CD14-positive monocyte (primary cell): Measurements from ENCODE around the gene LPIN2. TPM values are rescaled to one million over a fixed set of nuclear protein-coding genes. Genes with fewer than 3 reads are reported as not detected.

Experiments used
- DNase-seq, 3 donors: peaks; one replicate each; pipeline ENCODE4 v3.0.0-alpha.2; 2011 to 2022
- H2AFZ ChIP-seq: 2 replicates; pipeline ENCODE4 v1.6.0; 2012; ENCODE audit warnings: mild to moderate bottlenecking, low read depth, low read length, inconsistent platforms; ENCODE audit not compliant: insufficient read depth, poor library complexity, severe bottlenecking
- H3K27ac ChIP-seq, 2 donors: 1 replicate in 1 of 2; 2 replicates in 1 of 2; pipeline ENCODE4 v1.5.1; 2012 to 2013; ENCODE audit warnings: low read length in 2 of 2, control low read depth in 1 of 2, inconsistent platforms in 1 of 2, low read depth in 1 of 2, mild to moderate bottlenecking in 1 of 2
- H3K27me3 ChIP-seq, 2 donors: one replicate each; pipeline versions ENCODE4 v1.6.0 to v1.6.1; 2011 to 2013; ENCODE audit warnings: low read length in 2 of 2; ENCODE audit not compliant: control insufficient read depth in 2 of 2, insufficient read depth in 2 of 2
- H3K36me3 ChIP-seq, 2 donors: replicated peaks in 1 of 2; 1 replicate in 1 of 2; 2 replicates in 1 of 2; pipeline versions ENCODE4 v1.5.1 to v1.6.1; 2012 to 2013; ENCODE audit warnings: low read length in 2 of 2, control low read depth in 1 of 2, inconsistent platforms in 1 of 2, mild to moderate bottlenecking in 1 of 2; ENCODE audit not compliant: insufficient read depth in 2 of 2, control insufficient read depth in 1 of 2
- H3K4me1 ChIP-seq, 2 donors: 1 replicate in 1 of 2; 2 replicates in 1 of 2; pipeline versions ENCODE4 v1.5.1 to v1.6.1; 2012 to 2013; ENCODE audit warnings: low read length in 2 of 2, control low read depth in 1 of 2, inconsistent platforms in 1 of 2, mild to moderate bottlenecking in 1 of 2, moderate library complexity in 1 of 2; ENCODE audit not compliant: insufficient read depth in 2 of 2, control insufficient read depth in 1 of 2
- H3K4me2 ChIP-seq: replicated peaks from 2 replicates; pipeline ENCODE3; 2012; ENCODE audit warnings: low read length, moderate library complexity, mild to moderate bottlenecking; ENCODE audit not compliant: poor library complexity, severe bottlenecking; ENCODE audit errors: extremely low read depth
- H3K4me3 ChIP-seq, 3 experiments: fragments of 200-600 bp in 1 of 3; sonication (generic) in 1 of 3; replicated peaks in 1 of 3; 1 replicate in 2 of 3; 2 replicates in 1 of 3; pipeline ENCODE4 v1.5.1; 2011 to 2013; ENCODE audit warnings: low read length in 3 of 3, mild to moderate bottlenecking in 3 of 3, control low read depth in 2 of 3, low read depth in 2 of 3, inconsistent platforms in 1 of 3, moderate library complexity in 1 of 3
- H3K79me2 ChIP-seq: 2 replicates; pipeline ENCODE4 v1.6.0; 2012; ENCODE audit warnings: mild to moderate bottlenecking, control low read depth, inconsistent platforms, low read length, moderate library complexity; ENCODE audit not compliant: insufficient read depth
- H3K9ac ChIP-seq: 2 replicates; pipeline ENCODE4 v1.6.0; 2017; ENCODE audit warnings: low read length, mild to moderate bottlenecking; ENCODE audit not compliant: insufficient read depth, poor library complexity, severe bottlenecking
- H3K9me3 ChIP-seq, 2 donors: replicated peaks in 1 of 2; 1 replicate in 1 of 2; 2 replicates in 1 of 2; pipeline versions ENCODE4 v1.5.1 to v1.6.1; 2012 to 2013; ENCODE audit warnings: low read length in 2 of 2, control low read depth in 1 of 2; ENCODE audit not compliant: control insufficient read depth in 1 of 2, insufficient read depth in 1 of 2
- H4K20me1 ChIP-seq: 2 replicates; pipeline ENCODE4 v1.6.0; 2012; ENCODE audit warnings: mild to moderate bottlenecking, low read length, control low read depth, moderate library complexity; ENCODE audit not compliant: insufficient read depth
- H3K27ac Mint-ChIP-seq, 7 donors: one replicate each; pipeline ENCODE4 v1.8.0; 2020; ENCODE audit warnings: mild to moderate bottlenecking in 7 of 7, mixed read lengths in 7 of 7, moderate library complexity in 6 of 7, inconsistent platforms in 2 of 7
- H3K27me3 Mint-ChIP-seq, 3 donors: one replicate each; pipeline ENCODE4 v1.8.0; 2021 to 2022; ENCODE audit warnings: low read depth in 3 of 3, mild to moderate bottlenecking in 3 of 3, mixed read lengths in 3 of 3, moderate library complexity in 3 of 3, inconsistent platforms in 1 of 3
- H3K36me3 Mint-ChIP-seq, 2 donors: one replicate each; pipeline ENCODE4 v1.8.0; 2020; ENCODE audit warnings: mixed read lengths in 2 of 2, inconsistent platforms in 1 of 2, mild to moderate bottlenecking in 1 of 2
- H3K4me1 Mint-ChIP-seq: one replicate; pipeline ENCODE4 v1.8.0; 2020; ENCODE audit warnings: mild to moderate bottlenecking, mixed read lengths
- H3K4me3 Mint-ChIP-seq, 2 donors: one replicate each; pipeline ENCODE4 v1.8.0; 2020; ENCODE audit warnings: mild to moderate bottlenecking in 2 of 2, mixed read lengths in 2 of 2, moderate library complexity in 1 of 2
- H3K9me3 Mint-ChIP-seq, 7 donors: one replicate each; pipeline ENCODE4 v1.8.0; 2020 to 2022; ENCODE audit warnings: mixed read lengths in 7 of 7, mild to moderate bottlenecking in 6 of 7, moderate library complexity in 6 of 7, inconsistent platforms in 2 of 7
- WGBS: methylation state at CpG from one replicate; pipeline ENCODE4 v1.1.5; 2013; ENCODE audit warnings: missing lambda C conversion rate; ENCODE audit not compliant: insufficient coverage; 5-methylcytosine and 5-hydroxymethylcytosine counted together
- intact Hi-C, 2 donors: fragments of 100-400 bp; cut with micrococcal nuclease; formaldehyde crosslinking; loops; one replicate each; pipeline versions ENCODE4 v1.15.0 to v1.15.1; 2023
- polyA plus RNA-seq, 3 donors: library from polyadenylated mRNA; depleted of rRNA in 1 of 3; unstranded in 2 of 3; stranded (reverse) in 1 of 3; fragments of 300-500 nt in 2 of 3; fragments of >200 nt in 1 of 3; fragmentation: Illumina TruSeq in 2 of 3; gene quantifications; 1 replicate in 2 of 3; 2 replicates in 1 of 3; pipeline ENCODE4 v1.2.3, GENCODE V29; 2012 to 2021
- TF ChIP-seq, protein P1 (sequence below): fragments of 200-600 bp; IDR thresholded peaks from one replicate; pipeline ENCODE4 v1.8.0; 2022; ENCODE audit warnings: antibody characterized with exemption, mild to moderate bottlenecking

The LPIN2 gene
- polyA plus RNA-seq, 3 donors, result 9.3 to 16.3 (median 10.3) TPM

DNA sequence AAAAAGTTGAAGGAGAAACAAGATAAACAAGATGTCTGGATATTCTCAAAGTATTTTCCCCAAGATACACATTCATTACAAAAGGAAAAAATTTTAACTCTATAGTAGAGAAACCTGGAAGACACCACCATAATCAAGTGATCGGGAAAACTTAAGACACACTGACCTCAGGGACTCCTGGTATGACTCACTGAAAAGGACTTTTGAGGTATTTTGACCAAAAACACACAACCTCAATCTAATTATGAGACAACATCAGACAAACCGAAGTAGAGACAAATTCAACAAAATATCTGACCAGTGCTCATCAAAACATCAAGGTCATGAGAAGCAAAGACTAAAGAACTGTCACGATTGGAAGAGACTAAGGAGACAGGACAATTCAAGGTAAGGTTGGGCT, 34.7 kb downstream of the LPIN2 start:
- DNase-seq, result no peak
- peaks cover 85% of the 10 kb centered on the region for H3K79me2 ChIP-seq
- no peaks in the 10 kb centered on the region for H3K9me3 Mint-ChIP-seq
- no peaks in the 10 kb centered on the region for H3K36me3 ChIP-seq
- H3K27ac Mint-ChIP-seq, result peak overlapping the region; percentile 8 to 98 (median 62)
- no peaks in the 10 kb centered on the region for H4K20me1 ChIP-seq
- no peak overlapping the region for H3K9ac ChIP-seq
- peak overlapping the region in 1 of 2 donors; percentile 95 for H3K27ac ChIP-seq
- peaks cover 2 to 16% of the 10 kb centered on the region in 2 donors for H3K36me3 Mint-ChIP-seq
- no CpG with 5 or more reads among the region's 3 CpGs for whole genome bisulfite sequencing
- H3K4me2 ChIP-seq, result peak overlapping the region; percentile 38
- no peak overlapping the region for H3K4me3 Mint-ChIP-seq
- H3K4me1 ChIP-seq, result peaks cover 50 to 60% of the 10 kb centered on the region in 2 donors
- H3K27me3 ChIP-seq, result no peaks in the 10 kb centered on the region
- intact Hi-C loops, result no loop called here
- TF ChIP-seq, protein P1, sequence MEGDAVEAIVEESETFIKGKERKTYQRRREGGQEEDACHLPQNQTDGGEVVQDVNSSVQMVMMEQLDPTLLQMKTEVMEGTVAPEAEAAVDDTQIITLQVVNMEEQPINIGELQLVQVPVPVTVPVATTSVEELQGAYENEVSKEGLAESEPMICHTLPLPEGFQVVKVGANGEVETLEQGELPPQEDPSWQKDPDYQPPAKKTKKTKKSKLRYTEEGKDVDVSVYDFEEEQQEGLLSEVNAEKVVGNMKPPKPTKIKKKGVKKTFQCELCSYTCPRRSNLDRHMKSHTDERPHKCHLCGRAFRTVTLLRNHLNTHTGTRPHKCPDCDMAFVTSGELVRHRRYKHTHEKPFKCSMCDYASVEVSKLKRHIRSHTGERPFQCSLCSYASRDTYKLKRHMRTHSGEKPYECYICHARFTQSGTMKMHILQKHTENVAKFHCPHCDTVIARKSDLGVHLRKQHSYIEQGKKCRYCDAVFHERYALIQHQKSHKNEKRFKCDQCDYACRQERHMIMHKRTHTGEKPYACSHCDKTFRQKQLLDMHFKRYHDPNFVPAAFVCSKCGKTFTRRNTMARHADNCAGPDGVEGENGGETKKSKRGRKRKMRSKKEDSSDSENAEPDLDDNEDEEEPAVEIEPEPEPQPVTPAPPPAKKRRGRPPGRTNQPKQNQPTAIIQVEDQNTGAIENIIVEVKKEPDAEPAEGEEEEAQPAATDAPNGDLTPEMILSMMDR, result no peak
- H3K4me3 ChIP-seq, result no peak overlapping the region
- H3K9me3 ChIP-seq, result no peaks in the 10 kb centered on the region
- H2AFZ ChIP-seq, result no peak overlapping the region
- peaks cover 0 to 4% (median 0%) of the 10 kb centered on the region in 3 donors for H3K27me3 Mint-ChIP-seq
- H3K4me1 Mint-ChIP-seq, result peaks cover 58% of the 10 kb centered on the region

DNA sequence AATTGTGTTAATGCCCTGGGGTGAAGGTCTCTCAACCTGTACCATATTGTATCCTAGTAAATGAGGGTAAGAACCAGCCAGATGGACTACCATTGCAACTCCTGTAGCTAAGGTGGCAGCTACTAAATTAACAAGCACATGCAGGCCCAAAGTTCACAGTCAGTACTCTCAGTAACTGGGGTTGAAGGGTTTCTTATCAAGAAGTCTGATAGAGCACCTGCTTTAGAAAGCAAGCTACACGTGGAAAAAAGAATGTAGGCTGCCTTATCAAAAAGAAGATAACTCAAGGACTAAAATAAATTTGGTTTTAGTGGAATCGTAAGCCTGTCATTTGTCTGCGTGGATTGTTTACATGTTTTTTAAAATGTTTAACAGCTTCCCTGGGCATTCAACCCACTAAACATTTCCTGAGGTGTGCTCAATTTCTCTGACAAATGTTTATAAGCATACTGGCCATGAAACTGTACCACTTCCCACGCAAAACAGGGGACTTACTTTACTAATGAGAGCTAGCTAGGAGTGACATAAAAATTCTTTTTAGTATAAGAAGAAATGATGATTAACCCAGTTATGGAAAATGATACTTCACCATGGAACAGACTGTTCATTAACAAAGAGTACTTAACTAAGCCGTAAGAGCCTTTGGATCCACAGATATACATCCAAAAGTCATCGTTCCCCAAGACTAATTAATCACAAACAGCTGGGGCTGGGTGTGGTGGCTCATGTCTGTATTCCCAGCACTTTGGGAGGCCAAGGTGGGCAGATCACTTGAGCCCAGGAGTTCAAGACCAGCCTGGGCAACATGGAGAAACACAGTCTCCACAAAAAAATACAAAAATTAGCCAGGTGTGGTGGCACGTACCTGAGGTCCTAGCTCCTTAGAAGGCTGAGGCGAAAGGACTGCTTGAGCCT, 36.5 kb downstream of the LPIN2 start:
- peaks cover 51 to 60% of the 10 kb centered on the region in 2 donors for H3K4me1 ChIP-seq
- no peak overlapping the region for H2AFZ ChIP-seq
- no peak overlapping the region for H3K9ac ChIP-seq
- intact Hi-C loops, result no loop called here
- Mint-ChIP-seq H3K4me1 (peaks cover 58% of the 10 kb centered on the region), H3K27ac (peak overlapping the region in 2 of 7 donors; percentile 26 to 30), H3K4me3 (no peak overlapping the region), H3K27me3 (peaks cover 0 to 4% (median 0%) of the 10 kb centered on the region in 3 donors), H3K36me3 (peaks cover 2 to 15% of the 10 kb centered on the region in 2 donors), H3K9me3 (no peaks in the 10 kb centered on the region)
- TF ChIP-seq, protein P1, result no peak
- no peak overlapping the region for H3K4me2 ChIP-seq
- no peaks in the 10 kb centered on the region for H3K36me3 ChIP-seq
- H3K27ac ChIP-seq, result no peak overlapping the region
- WGBS, result 40% methylated on average over 1 of the region's 8 CpGs
- no peaks in the 10 kb centered on the region for H3K27me3 ChIP-seq
- no peaks in the 10 kb centered on the region for H4K20me1 ChIP-seq
- no peak overlapping the region for H3K4me3 ChIP-seq
- DNase-seq, result no peak
- peaks cover 76% of the 10 kb centered on the region for H3K79me2 ChIP-seq
- no peaks in the 10 kb centered on the region for H3K9me3 ChIP-seq
